Aorta (tissue), 5 donors: Measurements from ENCODE around the gene DMRTB1. TPM values are rescaled to one million over a fixed set of nuclear protein-coding genes. Genes with fewer than 3 reads are reported as not detected.
A peak's percentile ranks its signal among the peaks of the same experiment; 100 is the strongest.

Experiments used
- ATAC-seq: fragments of 200-7000 bp; cut with Tn5 transposase; one replicate; pipeline ENCODE4 v1.9.1; 2022; ENCODE audit warnings: moderate library complexity; ENCODE audit not compliant: low FRiP score
- DNase-seq, 2 donors: peaks; one replicate each; pipeline ENCODE4 v3.0.0-alpha.2; 2020
- H3K27ac ChIP-seq, 2 donors: one replicate each; pipeline ENCODE4 v1.5.1; 2013; ENCODE audit warnings: low read length in 2 of 2, mild to moderate bottlenecking in 2 of 2, moderate library complexity in 2 of 2, control low read depth in 1 of 2, inconsistent platforms in 1 of 2, low read depth in 1 of 2
- H3K27me3 ChIP-seq, 2 donors: one replicate each; pipeline ENCODE4 v1.6.1; 2013; ENCODE audit warnings: control low read depth in 1 of 2, low read length in 1 of 2, mild to moderate bottlenecking in 1 of 2, moderate library complexity in 1 of 2; ENCODE audit not compliant: insufficient read depth in 2 of 2, control insufficient read depth in 1 of 2
- H3K36me3 ChIP-seq, 2 donors: one replicate each; pipeline ENCODE4 v1.6.1; 2013; ENCODE audit warnings: control low read depth in 1 of 2, low read length in 1 of 2, mild to moderate bottlenecking in 1 of 2; ENCODE audit not compliant: insufficient read depth in 2 of 2, control insufficient read depth in 1 of 2
- H3K4me1 ChIP-seq, 2 donors: one replicate each; pipeline ENCODE4 v1.6.1; 2013; ENCODE audit warnings: low read length in 2 of 2, control low read depth in 1 of 2, mild to moderate bottlenecking in 1 of 2, moderate library complexity in 1 of 2; ENCODE audit not compliant: insufficient read depth in 2 of 2, control insufficient read depth in 1 of 2
- H3K4me3 ChIP-seq, 2 donors: one replicate each; pipeline ENCODE4 v1.5.1; 2013; ENCODE audit warnings: low read length in 2 of 2, control low read depth in 1 of 2, mild to moderate bottlenecking in 1 of 2
- H3K9me3 ChIP-seq: one replicate; pipeline ENCODE4 v1.6.1; 2013; ENCODE audit warnings: mild to moderate bottlenecking, low read length; ENCODE audit not compliant: control insufficient read depth
- WGBS, 2 donors: extraction: QIAGEN DNeasy Blood & Tissue Kit; methylation state at CpG; one replicate each; pipeline ENCODE4 v1.1.7; 2013; 5-methylcytosine and 5-hydroxymethylcytosine counted together
- intact Hi-C, 2 donors: fragments of 100-400 bp; cut with DNase I; formaldehyde crosslinking; loops; one replicate each; pipeline versions ENCODE4 v1.14.2 to v1.15.0; 2022
- polyA plus RNA-seq, 2 donors: library from polyadenylated mRNA; stranded (reverse); fragments of 200-250 nt; gene quantifications; one replicate each; pipeline ENCODE4 v1.2.3, GENCODE V29; 2013
- total RNA-seq, 2 donors: library from RNA; stranded (reverse); fragmentation: NEBNext Ultra II Directional; extraction: Animal tissue kit (Norgen Biotek cat#: 25700); gene quantifications; one replicate each; pipeline ENCODE4 v1.2.1, GENCODE V29; 2021
- donor health status: healthy with polysubstance abuse.
- donor health status: Bipolar disorder and iron deficiency.
- donor health status: DM: no; HTN: no; CAD: no.
- donor health status: DM: no; HTN: no; CAD: no.
- donor health status: DM: yes; HTN: yes; CAD: no.

DMRTB1 gene
- total and polyA plus RNA-seq, 4 donors: not detected

DNA sequence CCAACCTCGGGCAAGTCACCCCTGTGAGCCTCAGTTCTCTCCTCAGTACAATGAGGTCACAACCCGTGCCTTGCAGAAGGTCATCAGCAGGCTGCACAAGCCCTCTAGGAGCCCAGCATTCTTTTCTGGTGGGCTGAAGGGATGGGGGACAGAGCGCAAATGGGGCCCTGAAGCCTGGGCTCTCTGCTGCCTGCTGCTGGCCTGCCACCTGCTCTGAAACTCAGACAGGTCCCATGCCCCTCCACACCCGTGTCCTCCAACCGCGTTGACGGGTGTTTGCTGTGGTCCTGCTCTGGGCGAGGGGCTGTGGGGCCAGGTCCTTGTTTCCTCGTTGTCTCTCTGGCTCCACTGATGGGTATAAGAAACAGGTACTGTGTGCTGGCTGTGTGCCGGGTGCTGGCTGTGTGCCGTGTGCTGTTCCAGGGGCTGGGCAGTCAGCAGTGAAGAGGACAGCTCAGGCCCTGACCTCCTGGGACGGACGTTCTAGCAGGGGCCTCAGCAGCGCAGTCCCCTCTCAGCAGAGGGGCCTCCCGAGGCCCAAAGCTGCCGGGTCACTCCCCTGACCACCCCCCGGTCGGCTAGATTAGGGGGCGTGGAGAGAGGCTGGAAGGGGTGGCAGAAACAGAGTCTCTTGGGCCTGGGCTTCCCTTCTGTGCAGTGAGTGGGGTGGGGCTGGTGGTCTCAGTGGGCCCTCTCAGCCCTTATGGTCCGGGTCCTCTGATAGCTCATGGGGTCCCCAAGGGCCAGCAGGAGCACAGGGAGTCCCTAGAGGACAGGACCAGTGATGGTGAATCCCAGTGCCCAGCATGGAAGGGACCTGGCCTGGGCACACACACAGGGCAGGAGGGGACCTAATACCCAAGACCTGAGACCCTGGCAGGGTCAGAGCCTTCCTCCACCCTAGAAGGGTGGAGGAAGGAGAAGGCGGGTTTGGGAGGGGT is 42.1 kb downstream of the DMRTB1 start:
- 78 to 81% methylated on average over 17 to 21 of the region's 21 CpGs for WGBS, 2 donors

DNA sequence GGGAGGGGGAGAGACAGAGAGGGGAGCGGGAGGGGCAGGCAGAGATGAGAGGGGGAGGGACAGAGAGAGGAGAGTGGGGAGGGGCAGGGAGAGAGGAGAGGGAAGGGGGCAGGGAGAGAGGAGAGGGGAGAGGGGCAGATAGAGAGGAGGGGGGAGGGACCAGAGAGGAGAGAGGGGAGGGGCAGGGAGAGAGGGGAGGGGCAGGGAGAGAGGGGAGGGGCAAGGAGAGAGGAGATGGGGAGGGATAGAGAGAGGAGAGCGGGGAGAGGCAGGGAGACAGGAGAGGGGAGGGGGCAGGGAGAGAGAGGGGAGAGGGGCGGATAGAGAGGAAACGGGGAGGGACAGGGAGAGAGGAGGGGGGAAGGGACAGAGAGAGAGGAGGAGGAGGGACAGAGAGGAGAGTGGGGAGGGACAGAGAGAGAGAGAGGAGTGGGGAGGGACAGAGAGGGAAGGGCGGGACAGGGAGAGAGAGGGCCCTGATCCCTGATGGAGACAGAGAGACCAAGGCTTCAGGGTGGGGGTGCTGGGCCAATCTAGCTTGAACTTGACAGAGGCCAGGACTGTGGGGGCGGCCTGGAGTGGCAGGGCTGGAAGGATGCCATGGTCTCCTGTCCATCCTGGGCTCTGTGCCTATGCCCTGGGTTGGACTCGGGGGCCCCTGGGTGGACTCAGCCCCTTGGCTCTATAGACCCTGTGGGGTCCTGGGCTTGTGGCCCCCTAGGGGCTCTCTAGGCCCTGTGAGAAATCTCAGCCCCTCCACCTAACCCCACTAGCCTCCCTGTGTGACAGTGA is 43.6 kb downstream of the DMRTB1 start:
- 77 to 78% methylated on average over 7 of the region's 7 CpGs for WGBS, 2 donors

More for the DNA sequence above, 42.1 kb downstream of the DMRTB1 start:
- Histone ChIP-seq H3K4me3 (no peak overlapping the region), H3K9me3 (no peaks in the 10 kb centered on the region), H3K27me3 (no peaks in the 10 kb centered on the region), H3K27ac (no peak overlapping the region), H3K36me3 (no peaks in the 10 kb centered on the region), H3K4me1 (no peaks in the 10 kb centered on the region)
- intact Hi-C loops: no loop called here
- DNase-seq: peak in 1 of 2 donors; percentile 21
- no peak for ATAC-seq

DNA sequence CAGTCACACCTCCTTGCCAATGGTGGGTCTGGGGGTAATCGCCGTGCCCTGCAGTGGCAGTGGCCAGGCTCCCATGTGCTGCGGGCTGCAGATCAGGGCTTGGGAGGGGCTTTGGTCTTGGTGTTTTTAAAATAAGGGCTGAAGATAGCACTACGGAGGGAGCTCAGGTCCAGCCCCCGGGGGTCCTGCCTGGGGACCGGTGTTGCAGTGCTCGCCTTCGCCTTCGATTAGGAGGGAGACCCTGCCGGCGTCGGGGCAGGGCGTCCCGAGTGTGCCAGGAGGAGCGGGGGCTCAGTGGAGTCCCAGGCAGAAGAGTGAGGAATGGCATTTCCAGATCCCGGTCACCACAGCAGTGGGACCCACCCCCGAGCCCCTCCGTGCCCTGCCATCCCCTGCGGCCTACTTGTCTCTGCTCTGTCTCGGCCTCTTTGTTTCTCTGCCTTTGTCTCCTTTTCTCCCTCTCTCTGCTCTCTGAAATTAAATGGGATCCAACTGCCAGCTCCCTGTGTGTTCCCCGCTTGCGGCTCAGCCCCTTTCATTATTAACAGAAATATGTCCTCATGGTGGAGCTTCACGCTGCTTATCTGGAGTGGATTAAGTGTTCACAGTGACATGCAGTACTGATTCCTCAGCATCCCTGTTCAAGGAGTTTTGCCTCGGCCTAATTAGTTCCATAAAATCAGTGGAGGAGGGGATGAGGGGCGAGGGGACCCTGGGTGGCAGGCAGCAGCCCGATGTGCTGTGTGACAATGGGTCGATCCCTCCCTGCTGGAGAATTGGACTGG is 44.4 kb downstream of the DMRTB1 start:
- WGBS, 2 donors: 90 to 93% methylated on average over 27 of the region's 27 CpGs
- no peak for ATAC-seq

More for the DNA sequence above, 43.6 kb downstream of the DMRTB1 start:
- Histone ChIP-seq H3K27me3 (no peaks in the 10 kb centered on the region), H3K4me1 (no peaks in the 10 kb centered on the region), H3K4me3 (no peak overlapping the region), H3K9me3 (no peaks in the 10 kb centered on the region), H3K36me3 (no peaks in the 10 kb centered on the region), H3K27ac (no peak overlapping the region)
- no peak for ATAC-seq
- intact Hi-C loops: no loop called here
- DNase-seq: peak in 1 of 2 donors; percentile 22

GRCh38 chr1:53504901-53505300 is 45.7 kb downstream of the DMRTB1 start:
- Histone ChIP-seq H3K4me3 (no peak overlapping the region), H3K27ac (no peak overlapping the region), H3K4me1 (no peaks in the 10 kb centered on the region), H3K9me3 (no peaks in the 10 kb centered on the region), H3K36me3 (no peaks in the 10 kb centered on the region), H3K27me3 (no peaks in the 10 kb centered on the region)
- intact Hi-C loops: no loop called here
- WGBS, 2 donors: 93% methylated on average over 9 of the region's 9 CpGs
- peak in 1 of 2 donors; percentile 14 for DNase-seq
- ATAC-seq: no peak

More for the DNA sequence above, 44.4 kb downstream of the DMRTB1 start:
- Histone ChIP-seq H3K36me3 (no peaks in the 10 kb centered on the region), H3K27ac (no peak overlapping the region), H3K4me3 (no peak overlapping the region), H3K9me3 (no peaks in the 10 kb centered on the region), H3K27me3 (no peaks in the 10 kb centered on the region), H3K4me1 (no peaks in the 10 kb centered on the region)
- intact Hi-C loops: no loop called here
- peak in 1 of 2 donors; percentile 25 for DNase-seq

DNA sequence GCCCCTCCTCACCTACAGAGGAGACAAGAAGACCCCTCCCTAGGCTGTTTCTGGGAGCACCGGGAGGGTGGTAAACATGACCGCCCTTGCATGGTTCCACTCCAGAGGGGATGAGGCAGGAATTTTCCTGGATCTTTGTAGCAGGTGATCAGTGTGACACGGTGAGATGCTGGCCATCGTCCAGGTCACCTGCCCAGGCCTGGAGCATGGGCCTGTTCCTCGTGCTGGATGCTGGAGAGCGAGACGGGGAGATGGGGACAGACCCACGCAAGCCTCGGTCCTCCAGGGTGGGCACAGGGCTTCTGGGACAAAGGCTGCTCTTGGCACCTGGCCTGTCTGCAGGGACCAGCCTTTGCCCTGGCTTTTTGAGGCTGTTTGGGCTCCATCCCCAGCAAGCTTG is 46.2 kb downstream of the DMRTB1 start:
- Histone ChIP-seq H3K27me3 (no peaks in the 10 kb centered on the region), H3K36me3 (no peaks in the 10 kb centered on the region), H3K27ac (no peak overlapping the region), H3K9me3 (no peaks in the 10 kb centered on the region), H3K4me1 (no peaks in the 10 kb centered on the region), H3K4me3 (no peak overlapping the region)
- DNase-seq (no peak), ATAC-seq (no peak)
- WGBS, 2 donors: 92 to 94% methylated on average over 9 of the region's 9 CpGs
- intact Hi-C loops: no loop called here

DNA sequence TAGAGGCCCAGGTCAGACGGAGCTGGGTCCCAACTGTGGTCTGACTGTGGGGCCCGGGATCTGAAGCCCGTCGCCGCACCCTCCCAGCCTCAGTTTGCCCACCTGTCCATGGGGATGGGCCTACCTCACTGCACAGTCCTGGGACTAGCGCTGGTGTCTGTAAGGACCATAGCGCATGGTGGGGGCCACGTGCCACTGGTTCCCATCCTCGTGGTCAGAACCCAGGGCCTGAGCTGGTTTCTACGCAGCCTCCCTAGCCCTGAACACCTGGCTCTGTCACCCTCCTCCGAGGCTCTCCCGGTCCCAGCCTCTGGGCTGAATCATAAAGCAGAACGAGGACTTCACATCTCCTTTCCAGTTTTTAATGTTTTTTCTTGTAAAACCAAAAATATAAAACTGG is 46.7 kb downstream of the DMRTB1 start:
- WGBS, 2 donors: 90 to 92% methylated on average over 13 of the region's 13 CpGs
- intact Hi-C loops: no loop called here
- Histone ChIP-seq H3K27me3 (no peaks in the 10 kb centered on the region), H3K4me1 (no peaks in the 10 kb centered on the region), H3K9me3 (no peaks in the 10 kb centered on the region), H3K27ac (no peak overlapping the region), H3K4me3 (no peak overlapping the region), H3K36me3 (no peaks in the 10 kb centered on the region)
- DNase-seq: no peak
- no peak for ATAC-seq

- H3K36me3 ChIP-seq: no peaks in the 10 kb centered on the region
- no peaks in the 10 kb centered on the region for H3K4me1 ChIP-seq
- no peak overlapping the region for H3K4me3 ChIP-seq
- no peaks in the 10 kb centered on the region for H3K27me3 ChIP-seq
- peak in 1 of 2 donors; percentile 33 for DNase-seq
- intact Hi-C loops: no loop called here
- 96% methylated on average over 25 of the region's 25 CpGs for WGBS, 2 donors
- ATAC-seq: no peak
- no peaks in the 10 kb centered on the region for H3K9me3 ChIP-seq
- H3K27ac ChIP-seq: no peak overlapping the region
Measured at GRCh38 chr1:53506355-53507050, 47.3 kb downstream of the DMRTB1 start.
